HepG2 (cell line): ENCODE results near the gene REM2. TPM values are rescaled to one million over a fixed set of nuclear protein-coding genes. Genes with fewer than 3 reads are reported as not detected.

Source experiments
- AHR ChIP-seq: IDR thresholded peaks from 2 replicates; pipeline ENCODE4 v1.6.1; 2018; ENCODE audit warnings: missing genetic modification reagents, missing compliant biosample characterization
- ARID2 ChIP-seq: sonication (generic); formaldehyde crosslinking; IDR thresholded peaks from 2 replicates; pipeline ENCODE4 v1.8.1; 2022; ENCODE audit warnings: mild to moderate bottlenecking, missing genetic modification reagents, borderline replicate concordance
- FOXK1 ChIP-seq: sonication (generic); formaldehyde crosslinking; IDR thresholded peaks from 2 replicates; pipeline ENCODE4 v1.4.0; 2020; ENCODE audit warnings: low read depth, missing genetic modification reagents, borderline replicate concordance
- FOXO1 ChIP-seq: sonication (generic); formaldehyde crosslinking; IDR thresholded peaks from 2 replicates; pipeline ENCODE4 v1.4.0; 2020; ENCODE audit warnings: missing genetic modification reagents
- GATAD1 ChIP-seq: IDR thresholded peaks from 2 replicates; pipeline ENCODE4 v1.6.1; 2016; ENCODE audit warnings: missing genetic modification reagents, missing compliant biosample characterization
- GTF2F1 ChIP-seq: fragments of 150-350 bp; IDR thresholded peaks from 2 replicates; pipeline ENCODE4 v1.6.1; 2014; ENCODE audit warnings: low read length
- HOXA9 ChIP-seq: sonication (generic); formaldehyde crosslinking; IDR thresholded peaks from 2 replicates; pipeline ENCODE4 v1.8.1; 2022; ENCODE audit warnings: missing genetic modification reagents, mild to moderate bottlenecking, moderate library complexity, borderline replicate concordance
- HOXD1 ChIP-seq: sonication (generic); formaldehyde crosslinking; IDR thresholded peaks from 2 replicates; pipeline ENCODE4 v1.5.0; 2020; ENCODE audit warnings: missing genetic modification reagents
- ISX ChIP-seq: sonication (generic); formaldehyde crosslinking; conservative IDR thresholded peaks from 2 replicates; pipeline ENCODE4 v1.5.0; 2020; ENCODE audit warnings: missing genetic modification reagents
- NCOA2 ChIP-seq: sonication (generic); formaldehyde crosslinking; IDR thresholded peaks from 2 replicates; pipeline ENCODE4 v1.8.0; 2022; ENCODE audit warnings: inconsistent platforms
- POGZ ChIP-seq: sonication (generic); formaldehyde crosslinking; IDR thresholded peaks from 2 replicates; pipeline ENCODE4 v1.4.0; 2020; ENCODE audit warnings: mild to moderate bottlenecking, missing genetic modification reagents
- RAD21 ChIP-seq: fragments of 450-650 bp; formaldehyde crosslinking; IDR thresholded peaks from 2 replicates; pipeline ENCODE4 v1.5.0; 2020; ENCODE audit warnings: mild to moderate bottlenecking
- REXO4 ChIP-seq: sonication (generic); formaldehyde crosslinking; IDR thresholded peaks from 2 replicates; pipeline ENCODE4 v1.8.0; 2022; ENCODE audit warnings: missing genetic modification reagents, mild to moderate bottlenecking, borderline replicate concordance
- SCMH1 ChIP-seq: sonication (generic); formaldehyde crosslinking; IDR thresholded peaks from 2 replicates; pipeline ENCODE4 v1.9.0; 2021; ENCODE audit warnings: missing genetic modification reagents, mild to moderate bottlenecking, borderline replicate concordance
- SUZ12 ChIP-seq: fragments of 150-350 bp; IDR thresholded peaks from 2 replicates; pipeline ENCODE4 v1.6.1; 2014; ENCODE audit warnings: low read depth, low read length
- ZFX ChIP-seq: sonication (generic); formaldehyde crosslinking; IDR thresholded peaks from 2 replicates; pipeline ENCODE4 v1.4.0; 2020; ENCODE audit warnings: mild to moderate bottlenecking, low read depth, missing genetic modification reagents, moderate library complexity
- ZFY ChIP-seq: sonication (generic); formaldehyde crosslinking; IDR thresholded peaks from 2 replicates; pipeline ENCODE4 v1.4.0; 2020; ENCODE audit warnings: missing genetic modification reagents
- ZNF329 ChIP-seq: sonication (generic); formaldehyde crosslinking; IDR thresholded peaks from 2 replicates; pipeline ENCODE4 v1.9.0; 2021; ENCODE audit warnings: low read depth, mild to moderate bottlenecking, missing genetic modification reagents
- ZNF484 ChIP-seq: sonication (generic); formaldehyde crosslinking; IDR thresholded peaks from 2 replicates; pipeline ENCODE4 v1.5.1; 2020; ENCODE audit warnings: mild to moderate bottlenecking, low read depth, missing genetic modification reagents, borderline replicate concordance
- ZNF761 ChIP-seq: sonication (generic); formaldehyde crosslinking; conservative IDR thresholded peaks from 2 replicates; pipeline ENCODE4 v1.4.0; 2020; ENCODE audit warnings: mild to moderate bottlenecking, missing genetic modification reagents
- polyA plus RNA-seq, 8 experiments: library from polyadenylated mRNA; depleted of rRNA in 3 of 8; stranded (reverse) in 7 of 8; unstranded in 1 of 8; fragments of >200 nt; fragmentation: Illumina TruSeq in 4 of 8; extraction: Trizol in 4 of 8; gene quantifications; 2 replicates each; pipeline versions ENCODE4 v1.2.1 to v1.2.3, GENCODE V29; 2011 to 2016; ENCODE audit warnings: low read depth in 4 of 8, missing spikeins in 1 of 8, mixed read lengths in 1 of 8; ENCODE audit not compliant: insufficient read depth in 1 of 8
- total RNA-seq, 5 experiments: library from RNA; depleted of rRNA; stranded (reverse); fragments of >200 nt; fragmentation: Illumina TruSeq; extraction: Trizol; gene quantifications; 2 replicates each; pipeline ENCODE4 v1.2.3, GENCODE V29; 2016; ENCODE audit warnings: low read depth in 1 of 5
- TF ChIP-seq, protein P1 (sequence below): sonication (generic); formaldehyde crosslinking; IDR thresholded peaks from 2 replicates; pipeline ENCODE4 v1.4.0; 2020; ENCODE audit warnings: mild to moderate bottlenecking, missing genetic modification reagents
- TF ChIP-seq, protein P2 (sequence below): sonication (generic); formaldehyde crosslinking; IDR thresholded peaks from 2 replicates; pipeline ENCODE4 v1.5.0; 2020; ENCODE audit warnings: missing genetic modification reagents
- TF ChIP-seq, protein P3 (sequence below): sonication (generic); formaldehyde crosslinking; IDR thresholded peaks from 2 replicates; pipeline ENCODE4 v1.5.0; 2020; ENCODE audit warnings: missing genetic modification reagents
- TF ChIP-seq, protein P4 (sequence below): sonication (generic); formaldehyde crosslinking; IDR thresholded peaks from 2 replicates; pipeline ENCODE4 v1.9.0; 2021; ENCODE audit warnings: missing genetic modification reagents, borderline replicate concordance
- TF ChIP-seq, protein P5 (sequence below): sonication (generic); formaldehyde crosslinking; IDR thresholded peaks from 2 replicates; pipeline ENCODE4 v1.4.0; 2020; ENCODE audit warnings: missing genetic modification reagents

The REM2 gene
- total and polyA plus RNA-seq, 2 of the 13 experiments (the other 11 are each of a cell fraction or from before 2014, with no cell fraction given), result 0.20 TPM; not detected in 1

DNA sequence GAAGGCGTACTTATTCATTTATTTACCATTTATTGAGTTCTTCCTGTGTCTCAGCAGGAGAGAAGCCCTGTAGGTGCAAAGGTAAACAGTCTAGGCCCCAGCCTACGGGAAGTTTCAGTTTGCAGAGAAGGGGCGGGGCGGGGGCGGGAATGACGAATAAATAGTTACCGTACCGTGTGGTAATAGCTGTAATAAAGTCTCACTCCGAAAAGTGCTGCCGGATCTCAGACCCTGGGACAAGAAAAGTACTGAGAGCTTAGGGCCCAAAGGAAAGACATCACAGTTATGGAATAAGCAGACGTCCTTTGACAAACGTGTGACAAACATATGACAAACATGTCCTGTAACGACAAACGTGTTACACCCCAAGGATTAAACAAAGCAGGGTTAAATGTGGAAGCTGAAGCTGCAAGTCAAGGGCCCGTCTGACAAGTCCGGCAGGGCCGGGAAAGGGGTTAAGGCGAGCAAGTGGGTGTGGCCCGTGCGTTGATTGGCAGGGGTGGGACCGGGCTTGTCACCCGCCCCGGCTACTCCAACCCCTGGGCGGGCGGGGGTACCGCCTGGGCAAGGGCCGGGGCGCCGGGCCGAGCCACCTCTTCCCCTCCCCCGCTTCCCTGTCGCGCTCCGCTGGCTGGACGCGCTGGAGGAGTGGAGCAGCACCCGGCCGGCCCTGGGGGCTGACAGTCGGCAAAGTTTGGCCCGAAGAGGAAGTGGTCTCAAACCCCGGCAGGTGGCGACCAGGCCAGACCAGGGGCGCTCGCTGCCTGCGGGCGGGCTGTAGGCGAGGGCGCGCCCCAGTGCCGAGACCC is 11.6 kb upstream of the REM2 start, which contains the start of gene LRP10 (continued):
- TF ChIP-seq, protein P1, sequence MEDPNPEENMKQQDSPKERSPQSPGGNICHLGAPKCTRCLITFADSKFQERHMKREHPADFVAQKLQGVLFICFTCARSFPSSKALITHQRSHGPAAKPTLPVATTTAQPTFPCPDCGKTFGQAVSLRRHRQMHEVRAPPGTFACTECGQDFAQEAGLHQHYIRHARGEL (CRISPR knock-in tag), result no peak; the same call in none of the 2 replicates
- TF ChIP-seq HOXD1 (CRISPR knock-in tag), result peak; percentile 95
- peak; percentile 63 for TF ChIP-seq GATAD1
- peak; percentile 92 for TF ChIP-seq ZNF761
- TF ChIP-seq, protein P2, sequence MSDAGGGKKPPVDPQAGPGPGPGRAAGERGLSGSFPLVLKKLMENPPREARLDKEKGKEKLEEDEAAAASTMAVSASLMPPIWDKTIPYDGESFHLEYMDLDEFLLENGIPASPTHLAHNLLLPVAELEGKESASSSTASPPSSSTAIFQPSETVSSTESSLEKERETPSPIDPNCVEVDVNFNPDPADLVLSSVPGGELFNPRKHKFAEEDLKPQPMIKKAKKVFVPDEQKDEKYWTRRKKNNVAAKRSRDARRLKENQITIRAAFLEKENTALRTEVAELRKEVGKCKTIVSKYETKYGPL (CRISPR knock-in tag), result peak; percentile 81; the same call in 1 of the 2 replicates
- TF ChIP-seq ISX (CRISPR knock-in tag), result peak; percentile 93
- TF ChIP-seq, protein P3, sequence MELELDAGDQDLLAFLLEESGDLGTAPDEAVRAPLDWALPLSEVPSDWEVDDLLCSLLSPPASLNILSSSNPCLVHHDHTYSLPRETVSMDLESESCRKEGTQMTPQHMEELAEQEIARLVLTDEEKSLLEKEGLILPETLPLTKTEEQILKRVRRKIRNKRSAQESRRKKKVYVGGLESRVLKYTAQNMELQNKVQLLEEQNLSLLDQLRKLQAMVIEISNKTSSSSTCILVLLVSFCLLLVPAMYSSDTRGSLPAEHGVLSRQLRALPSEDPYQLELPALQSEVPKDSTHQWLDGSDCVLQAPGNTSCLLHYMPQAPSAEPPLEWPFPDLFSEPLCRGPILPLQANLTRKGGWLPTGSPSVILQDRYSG (CRISPR knock-in tag), result peak; percentile 83
- TF ChIP-seq FOXO1, result peak; percentile 79
- TF ChIP-seq FOXK1 (CRISPR knock-in tag), result peak; percentile 95
- TF ChIP-seq ZNF484 (CRISPR knock-in tag), result 0 out of 2 replicates have a peak, but pooled peaks have one; percentile 76
- peak; percentile 89; the same call in 1 of the 2 replicates for TF ChIP-seq ARID2 (CRISPR knock-in tag)
- peak; percentile 78 for TF ChIP-seq NCOA2 (CRISPR knock-in tag)
- TF ChIP-seq SUZ12, result no peak
- no peak for TF ChIP-seq GTF2F1
- TF ChIP-seq POGZ (CRISPR knock-in tag), result peak; percentile 87
- TF ChIP-seq, protein P4, sequence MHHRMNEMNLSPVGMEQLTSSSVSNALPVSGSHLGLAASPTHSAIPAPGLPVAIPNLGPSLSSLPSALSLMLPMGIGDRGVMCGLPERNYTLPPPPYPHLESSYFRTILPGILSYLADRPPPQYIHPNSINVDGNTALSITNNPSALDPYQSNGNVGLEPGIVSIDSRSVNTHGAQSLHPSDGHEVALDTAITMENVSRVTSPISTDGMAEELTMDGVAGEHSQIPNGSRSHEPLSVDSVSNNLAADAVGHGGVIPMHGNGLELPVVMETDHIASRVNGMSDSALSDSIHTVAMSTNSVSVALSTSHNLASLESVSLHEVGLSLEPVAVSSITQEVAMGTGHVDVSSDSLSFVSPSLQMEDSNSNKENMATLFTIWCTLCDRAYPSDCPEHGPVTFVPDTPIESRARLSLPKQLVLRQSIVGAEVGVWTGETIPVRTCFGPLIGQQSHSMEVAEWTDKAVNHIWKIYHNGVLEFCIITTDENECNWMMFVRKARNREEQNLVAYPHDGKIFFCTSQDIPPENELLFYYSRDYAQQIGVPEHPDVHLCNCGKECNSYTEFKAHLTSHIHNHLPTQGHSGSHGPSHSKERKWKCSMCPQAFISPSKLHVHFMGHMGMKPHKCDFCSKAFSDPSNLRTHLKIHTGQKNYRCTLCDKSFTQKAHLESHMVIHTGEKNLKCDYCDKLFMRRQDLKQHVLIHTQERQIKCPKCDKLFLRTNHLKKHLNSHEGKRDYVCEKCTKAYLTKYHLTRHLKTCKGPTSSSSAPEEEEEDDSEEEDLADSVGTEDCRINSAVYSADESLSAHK (CRISPR knock-in tag), result peak; percentile 83; the same call in 1 of the 2 replicates
- no peak for TF ChIP-seq SCMH1 (CRISPR knock-in tag)
- TF ChIP-seq RAD21 (CRISPR knock-in tag), result peak; percentile 73; the same call in 1 of the 2 replicates
- TF ChIP-seq, protein P5, sequence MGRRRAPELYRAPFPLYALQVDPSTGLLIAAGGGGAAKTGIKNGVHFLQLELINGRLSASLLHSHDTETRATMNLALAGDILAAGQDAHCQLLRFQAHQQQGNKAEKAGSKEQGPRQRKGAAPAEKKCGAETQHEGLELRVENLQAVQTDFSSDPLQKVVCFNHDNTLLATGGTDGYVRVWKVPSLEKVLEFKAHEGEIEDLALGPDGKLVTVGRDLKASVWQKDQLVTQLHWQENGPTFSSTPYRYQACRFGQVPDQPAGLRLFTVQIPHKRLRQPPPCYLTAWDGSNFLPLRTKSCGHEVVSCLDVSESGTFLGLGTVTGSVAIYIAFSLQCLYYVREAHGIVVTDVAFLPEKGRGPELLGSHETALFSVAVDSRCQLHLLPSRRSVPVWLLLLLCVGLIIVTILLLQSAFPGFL (CRISPR knock-in tag), result 0 out of 2 replicates have a peak, but pooled peaks have one; percentile 24
- peak; percentile 93 for TF ChIP-seq AHR (CRISPR knock-in tag)
- TF ChIP-seq ZNF329, result peak; percentile 86
- 0 out of 2 replicates have a peak, but pooled peaks have one; percentile 4 for TF ChIP-seq HOXA9 (CRISPR knock-in tag)
- TF ChIP-seq REXO4 (CRISPR knock-in tag), result 0 out of 2 replicates have a peak, but pooled peaks have one; percentile 65
- peak; percentile 89 for TF ChIP-seq ZFY (CRISPR knock-in tag)
- TF ChIP-seq ZFX (CRISPR knock-in tag), result peak; percentile 93
